Measurements from ENCODE around the gene FAM131A.

- TF ChIP-seq CTCF (conservative IDR thresholded peaks at IDR 0.05 in 1 of 2, IDR thresholded peaks at IDR 0.05 in 1 of 2; ENCODE audit: extremely low read depth in 1 of 2, insufficient read depth in 1 of 2, low read depth in 1 of 2, low read length in 2 of 2) (no peak), EZH2 (IDR thresholded peaks at IDR 0.05; ENCODE audit: borderline replicate concordance, low read length) (no peak)
Measured at GRCh38 chr3:184336547-184337398, 627 bp upstream of the FAM131A start.

Data from mammary epithelial cell (primary cell).